WTC11 (cell line): Measurements from ENCODE around the gene CFAP300. TPM values are rescaled to one million over a fixed set of nuclear protein-coding genes. Genes with fewer than 3 reads are reported as not detected.

Experiments
- ATAC-seq: fragments of 200-7000 bp; cut with Tn5 transposase; 2 replicates; pipeline ENCODE4 v1.10.0; 2021; ENCODE audit warnings: mild to moderate bottlenecking, moderate library complexity
- CTCF ChIA-PET: fragments of 300-600 bp; sonication (Branson Sonifier 250); formaldehyde crosslinking; loops from one replicate; lab custom pipeline; 2021; ENCODE audit warnings: antibody characterized with exemption; lab: Charles Lee
- POLR2A ChIA-PET: fragments of 350-600 bp; sonication (Branson Sonifier 250); formaldehyde crosslinking; loops from one replicate; lab custom pipeline; 2021; ENCODE audit warnings: antibody characterized with exemption; lab: Charles Lee
- DNase-seq: peaks from one replicate; pipeline ENCODE4 v3.0.0; 2021; ENCODE audit warnings: low spot score
- H3K27ac Mint-ChIP-seq: 2 replicates; pipeline ENCODE4 v1.8.0; 2021; ENCODE audit warnings: mixed read lengths
- H3K27me3 Mint-ChIP-seq: 2 replicates; pipeline ENCODE4 v1.8.0; 2021; ENCODE audit warnings: low read depth, mild to moderate bottlenecking, moderate library complexity, mixed read lengths
- H3K36me3 Mint-ChIP-seq: 2 replicates; pipeline ENCODE4 v1.8.0; 2021; ENCODE audit warnings: mixed read lengths
- H3K4me1 Mint-ChIP-seq: 2 replicates; pipeline ENCODE4 v1.8.0; 2022; ENCODE audit warnings: mixed read lengths
- H3K4me3 Mint-ChIP-seq: 2 replicates; pipeline ENCODE4 v1.8.0; 2021; ENCODE audit warnings: mild to moderate bottlenecking, moderate library complexity, mixed read lengths
- H3K9me3 Mint-ChIP-seq: 2 replicates; pipeline ENCODE4 v1.8.0; 2021; ENCODE audit warnings: mixed read lengths
- CREB1 ChIP-seq: sonication (generic); formaldehyde crosslinking; IDR thresholded peaks from 2 replicates; pipeline ENCODE4 v1.8.0; 2023; ENCODE audit warnings: mild to moderate bottlenecking, missing genetic modification reagents
- FOXJ3 ChIP-seq: sonication (generic); formaldehyde crosslinking; IDR thresholded peaks from 2 replicates; pipeline ENCODE4 v1.9.0; 2021; ENCODE audit warnings: missing genetic modification reagents, mild to moderate bottlenecking, borderline replicate concordance
- HMGA2 ChIP-seq: fragments of 250-450 bp; sonication (Bioruptor Pico); IDR thresholded peaks from 2 replicates; pipeline ENCODE4 v1.4.0; 2021; ENCODE audit warnings: mild to moderate bottlenecking, moderate library complexity
- MYBL2 ChIP-seq: sonication (generic); formaldehyde crosslinking; IDR thresholded peaks from 2 replicates; pipeline ENCODE4 v1.8.1; 2023; ENCODE audit warnings: mild to moderate bottlenecking, moderate library complexity, missing genetic modification reagents
- NFYB ChIP-seq: sonication (generic); formaldehyde crosslinking; conservative IDR thresholded peaks from 2 replicates; pipeline ENCODE4 v1.8.0; 2022; ENCODE audit warnings: low read depth, missing genetic modification reagents
- NR2C2 ChIP-seq: sonication (generic); formaldehyde crosslinking; IDR thresholded peaks from 2 replicates; pipeline ENCODE4 v1.8.0; 2022; ENCODE audit warnings: mild to moderate bottlenecking, missing genetic modification reagents
- NR3C1 ChIP-seq: sonication (generic); formaldehyde crosslinking; conservative IDR thresholded peaks from 2 replicates; pipeline ENCODE4 v1.8.1; 2023; ENCODE audit warnings: low read depth, mild to moderate bottlenecking, missing genetic modification reagents
- SMAD3 ChIP-seq: sonication (generic); formaldehyde crosslinking; IDR thresholded peaks from 2 replicates; pipeline ENCODE4 v1.8.0; 2022; ENCODE audit warnings: missing genetic modification reagents, mild to moderate bottlenecking, borderline replicate concordance
- ZNF138 ChIP-seq: sonication (generic); formaldehyde crosslinking; conservative IDR thresholded peaks from 2 replicates; pipeline ENCODE4 v1.8.1; 2022; ENCODE audit warnings: mild to moderate bottlenecking, moderate library complexity, missing genetic modification reagents
- ZNF317 ChIP-seq: sonication (generic); formaldehyde crosslinking; IDR thresholded peaks from 2 replicates; pipeline ENCODE4 v1.8.1; 2023; ENCODE audit warnings: low read depth, mild to moderate bottlenecking, moderate library complexity, missing genetic modification reagents, borderline replicate concordance
- ZNF416 ChIP-seq: fragments of 250-450 bp; sonication (Bioruptor Pico); IDR thresholded peaks from 2 replicates; pipeline ENCODE4 v1.9.0; 2021; ENCODE audit warnings: mild to moderate bottlenecking, inconsistent platforms
- ZNF423 ChIP-seq: fragments of 250-450 bp; sonication (Bioruptor Pico); IDR thresholded peaks from 2 replicates; pipeline ENCODE4 v2.1.2; 2022; ENCODE audit warnings: mild to moderate bottlenecking, moderate library complexity
- total RNA-seq: library from RNA; stranded (reverse); gene quantifications from 3 replicates; pipeline ENCODE4 v1.2.3, GENCODE V29; 2021
- TF ChIP-seq, protein P1 (sequence below): sonication (generic); formaldehyde crosslinking; IDR thresholded peaks from 2 replicates; pipeline ENCODE4 v1.8.1; 2023; ENCODE audit warnings: mild to moderate bottlenecking, missing genetic modification reagents
- TF ChIP-seq, protein P2 (sequence below): sonication (generic); formaldehyde crosslinking; conservative IDR thresholded peaks from 2 replicates; pipeline ENCODE4 v1.8.1; 2023; ENCODE audit warnings: mild to moderate bottlenecking, low read depth, missing genetic modification reagents, moderate library complexity
- TF ChIP-seq, protein P3 (sequence below): fragments of 250-450 bp; sonication (Bioruptor Pico); conservative IDR thresholded peaks from 2 replicates; pipeline ENCODE4 v1.9.0; 2021; ENCODE audit warnings: mild to moderate bottlenecking
- TF ChIP-seq, protein P4 (sequence below): fragments of 200-600 bp; IDR thresholded peaks from 2 replicates; pipeline ENCODE4 v1.8.0; 2022; ENCODE audit warnings: antibody characterized with exemption
- TF ChIP-seq, protein P5 (sequence below): sonication (generic); formaldehyde crosslinking; IDR thresholded peaks from 2 replicates; pipeline ENCODE4 v1.8.0; 2022; ENCODE audit warnings: missing genetic modification reagents
- TF ChIP-seq, protein P6 (sequence below): sonication (generic); formaldehyde crosslinking; IDR thresholded peaks from 2 replicates; pipeline ENCODE4 v1.8.1; 2023; ENCODE audit warnings: mild to moderate bottlenecking, missing genetic modification reagents
- TF ChIP-seq, protein P7 (sequence below): sonication (generic); formaldehyde crosslinking; IDR thresholded peaks from 2 replicates; pipeline ENCODE4 v1.8.1; 2022; ENCODE audit warnings: mild to moderate bottlenecking, missing genetic modification reagents, moderate library complexity, borderline replicate concordance

Gene CFAP300
- total RNA-seq, 1 experiment from 2014 or later, result 1.1 TPM

DNA sequence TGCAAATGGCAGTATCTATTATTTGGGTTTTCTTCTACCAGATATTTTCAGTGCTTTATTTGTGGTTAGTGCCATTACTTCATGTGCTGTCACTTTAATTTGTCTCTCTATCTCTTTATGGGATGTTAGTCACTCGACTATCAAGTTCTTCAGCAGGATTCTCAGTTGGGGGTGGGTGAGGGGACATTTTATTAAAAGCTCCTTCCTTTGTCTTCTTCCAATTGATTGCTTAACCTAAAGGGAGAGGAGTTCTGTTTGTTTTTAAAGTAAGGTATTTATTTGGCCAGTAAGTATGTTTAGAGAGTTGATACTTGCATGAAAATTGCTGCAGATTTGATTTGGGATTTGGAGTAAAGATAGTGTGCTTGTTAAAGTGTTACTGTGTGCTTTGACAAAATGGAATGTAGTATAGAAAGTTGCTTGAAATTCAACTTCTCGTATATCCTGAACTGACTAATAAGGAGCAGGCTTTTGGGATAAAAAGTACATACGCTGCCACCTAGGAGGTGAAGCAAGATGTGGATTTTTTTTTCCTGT is 73.3 kb downstream of the CFAP300 start:
- ATAC-seq, result no peak
- POLR2A ChIA-PET, result no interaction called here
- H3K4me1 Mint-ChIP-seq, result peaks cover 79% of the 10 kb centered on the region
- peaks cover 15% of the 10 kb centered on the region for H3K9me3 Mint-ChIP-seq
- no peak for DNase-seq
- CTCF ChIA-PET, result interaction anchor here (1.2 to 1.3 kb wide), 2 partner anchors 24 to 148 kb away, joined by 5 to 7 read pairs; no protein-coding TSS in a partner anchor
- TF ChIP-seq, protein P1, sequence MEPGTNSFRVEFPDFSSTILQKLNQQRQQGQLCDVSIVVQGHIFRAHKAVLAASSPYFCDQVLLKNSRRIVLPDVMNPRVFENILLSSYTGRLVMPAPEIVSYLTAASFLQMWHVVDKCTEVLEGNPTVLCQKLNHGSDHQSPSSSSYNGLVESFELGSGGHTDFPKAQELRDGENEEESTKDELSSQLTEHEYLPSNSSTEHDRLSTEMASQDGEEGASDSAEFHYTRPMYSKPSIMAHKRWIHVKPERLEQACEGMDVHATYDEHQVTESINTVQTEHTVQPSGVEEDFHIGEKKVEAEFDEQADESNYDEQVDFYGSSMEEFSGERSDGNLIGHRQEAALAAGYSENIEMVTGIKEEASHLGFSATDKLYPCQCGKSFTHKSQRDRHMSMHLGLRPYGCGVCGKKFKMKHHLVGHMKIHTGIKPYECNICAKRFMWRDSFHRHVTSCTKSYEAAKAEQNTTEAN, result no peak
- TF ChIP-seq, protein P2, sequence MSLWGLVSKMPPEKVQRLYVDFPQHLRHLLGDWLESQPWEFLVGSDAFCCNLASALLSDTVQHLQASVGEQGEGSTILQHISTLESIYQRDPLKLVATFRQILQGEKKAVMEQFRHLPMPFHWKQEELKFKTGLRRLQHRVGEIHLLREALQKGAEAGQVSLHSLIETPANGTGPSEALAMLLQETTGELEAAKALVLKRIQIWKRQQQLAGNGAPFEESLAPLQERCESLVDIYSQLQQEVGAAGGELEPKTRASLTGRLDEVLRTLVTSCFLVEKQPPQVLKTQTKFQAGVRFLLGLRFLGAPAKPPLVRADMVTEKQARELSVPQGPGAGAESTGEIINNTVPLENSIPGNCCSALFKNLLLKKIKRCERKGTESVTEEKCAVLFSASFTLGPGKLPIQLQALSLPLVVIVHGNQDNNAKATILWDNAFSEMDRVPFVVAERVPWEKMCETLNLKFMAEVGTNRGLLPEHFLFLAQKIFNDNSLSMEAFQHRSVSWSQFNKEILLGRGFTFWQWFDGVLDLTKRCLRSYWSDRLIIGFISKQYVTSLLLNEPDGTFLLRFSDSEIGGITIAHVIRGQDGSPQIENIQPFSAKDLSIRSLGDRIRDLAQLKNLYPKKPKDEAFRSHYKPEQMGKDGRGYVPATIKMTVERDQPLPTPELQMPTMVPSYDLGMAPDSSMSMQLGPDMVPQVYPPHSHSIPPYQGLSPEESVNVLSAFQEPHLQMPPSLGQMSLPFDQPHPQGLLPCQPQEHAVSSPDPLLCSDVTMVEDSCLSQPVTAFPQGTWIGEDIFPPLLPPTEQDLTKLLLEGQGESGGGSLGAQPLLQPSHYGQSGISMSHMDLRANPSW (CRISPR knock-in tag), result no peak
- TF ChIP-seq ZNF416 (CRISPR knock-in tag), result no peak
- no peak for TF ChIP-seq NFYB (CRISPR knock-in tag)
- no peak for TF ChIP-seq SMAD3
- no peak for TF ChIP-seq ZNF138 (CRISPR knock-in tag)
- H3K36me3 Mint-ChIP-seq, result peaks cover 38% of the 10 kb centered on the region
- H3K27me3 Mint-ChIP-seq, result no peaks in the 10 kb centered on the region
- H3K27ac Mint-ChIP-seq, result peak overlapping the region; percentile 4
- peak overlapping the region; percentile 5 for H3K4me3 Mint-ChIP-seq

DNA sequence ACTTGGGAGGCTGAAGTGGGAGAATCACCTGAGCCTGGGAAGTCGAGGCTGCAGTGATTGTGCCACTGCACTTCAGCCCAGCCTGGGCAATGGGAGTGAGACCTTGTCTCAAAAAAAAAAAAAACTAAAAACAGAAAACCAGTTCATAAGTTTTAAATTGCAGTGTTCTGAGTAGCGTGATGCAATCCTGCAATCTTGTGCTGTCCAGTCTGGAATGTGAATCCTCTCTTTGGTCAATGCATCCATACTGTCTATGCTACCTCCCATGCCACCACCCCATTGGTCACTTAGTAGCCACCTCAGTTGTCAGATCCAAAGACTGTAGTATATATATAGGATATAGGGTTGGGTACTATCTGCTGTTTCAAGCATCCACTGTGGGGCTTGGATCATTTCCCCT is 74.1 kb downstream of the CFAP300 start:
- H3K4me1 Mint-ChIP-seq, result peaks cover 71% of the 10 kb centered on the region
- TF ChIP-seq ZNF317, result no peak
- TF ChIP-seq NR3C1 (CRISPR knock-in tag), result no peak
- TF ChIP-seq NR2C2, result no peak
- TF ChIP-seq, protein P3, sequence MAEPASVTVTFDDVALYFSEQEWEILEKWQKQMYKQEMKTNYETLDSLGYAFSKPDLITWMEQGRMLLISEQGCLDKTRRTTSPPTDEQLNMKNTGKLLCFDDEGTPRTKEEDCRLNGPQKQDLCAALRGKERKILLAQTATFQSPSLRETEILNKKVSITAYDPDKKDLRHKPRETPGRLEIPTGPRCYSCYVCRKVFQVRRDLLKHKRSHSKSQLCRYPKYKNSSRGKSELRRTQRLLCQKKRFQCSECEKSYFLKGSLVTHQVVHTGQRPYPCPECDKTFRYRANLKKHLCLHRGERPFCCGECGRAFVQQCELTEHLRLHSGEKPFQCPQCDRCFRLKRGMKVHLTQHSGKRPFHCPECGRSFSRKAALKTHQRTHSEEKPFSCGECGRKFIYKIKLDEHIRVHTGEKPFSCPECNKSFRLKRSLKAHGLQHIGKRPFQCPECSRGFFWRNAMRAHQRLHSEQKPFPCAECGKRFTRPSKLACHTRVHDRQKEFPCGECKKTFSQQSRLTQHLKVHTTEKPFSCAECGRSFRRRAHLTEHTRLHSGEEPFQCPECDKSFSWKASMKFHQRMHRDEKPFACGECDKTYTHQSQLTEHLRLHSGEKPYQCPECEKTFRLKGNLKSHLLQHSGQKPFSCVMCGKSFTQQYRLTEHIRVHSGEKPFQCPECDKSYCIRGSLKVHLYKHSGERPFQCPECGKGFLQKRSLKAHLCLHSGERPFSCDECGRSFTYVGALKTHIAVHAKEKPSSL (CRISPR knock-in tag), result no peak
- no peak for TF ChIP-seq HMGA2 (CRISPR knock-in tag)
- TF ChIP-seq, protein P4, sequence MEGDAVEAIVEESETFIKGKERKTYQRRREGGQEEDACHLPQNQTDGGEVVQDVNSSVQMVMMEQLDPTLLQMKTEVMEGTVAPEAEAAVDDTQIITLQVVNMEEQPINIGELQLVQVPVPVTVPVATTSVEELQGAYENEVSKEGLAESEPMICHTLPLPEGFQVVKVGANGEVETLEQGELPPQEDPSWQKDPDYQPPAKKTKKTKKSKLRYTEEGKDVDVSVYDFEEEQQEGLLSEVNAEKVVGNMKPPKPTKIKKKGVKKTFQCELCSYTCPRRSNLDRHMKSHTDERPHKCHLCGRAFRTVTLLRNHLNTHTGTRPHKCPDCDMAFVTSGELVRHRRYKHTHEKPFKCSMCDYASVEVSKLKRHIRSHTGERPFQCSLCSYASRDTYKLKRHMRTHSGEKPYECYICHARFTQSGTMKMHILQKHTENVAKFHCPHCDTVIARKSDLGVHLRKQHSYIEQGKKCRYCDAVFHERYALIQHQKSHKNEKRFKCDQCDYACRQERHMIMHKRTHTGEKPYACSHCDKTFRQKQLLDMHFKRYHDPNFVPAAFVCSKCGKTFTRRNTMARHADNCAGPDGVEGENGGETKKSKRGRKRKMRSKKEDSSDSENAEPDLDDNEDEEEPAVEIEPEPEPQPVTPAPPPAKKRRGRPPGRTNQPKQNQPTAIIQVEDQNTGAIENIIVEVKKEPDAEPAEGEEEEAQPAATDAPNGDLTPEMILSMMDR, result no peak
- no peak for TF ChIP-seq MYBL2 (CRISPR knock-in tag)
- TF ChIP-seq NFYB (CRISPR knock-in tag), result no peak
- TF ChIP-seq FOXJ3 (CRISPR knock-in tag), result no peak
- TF ChIP-seq CREB1 (CRISPR knock-in tag), result no peak
- TF ChIP-seq, protein P5, sequence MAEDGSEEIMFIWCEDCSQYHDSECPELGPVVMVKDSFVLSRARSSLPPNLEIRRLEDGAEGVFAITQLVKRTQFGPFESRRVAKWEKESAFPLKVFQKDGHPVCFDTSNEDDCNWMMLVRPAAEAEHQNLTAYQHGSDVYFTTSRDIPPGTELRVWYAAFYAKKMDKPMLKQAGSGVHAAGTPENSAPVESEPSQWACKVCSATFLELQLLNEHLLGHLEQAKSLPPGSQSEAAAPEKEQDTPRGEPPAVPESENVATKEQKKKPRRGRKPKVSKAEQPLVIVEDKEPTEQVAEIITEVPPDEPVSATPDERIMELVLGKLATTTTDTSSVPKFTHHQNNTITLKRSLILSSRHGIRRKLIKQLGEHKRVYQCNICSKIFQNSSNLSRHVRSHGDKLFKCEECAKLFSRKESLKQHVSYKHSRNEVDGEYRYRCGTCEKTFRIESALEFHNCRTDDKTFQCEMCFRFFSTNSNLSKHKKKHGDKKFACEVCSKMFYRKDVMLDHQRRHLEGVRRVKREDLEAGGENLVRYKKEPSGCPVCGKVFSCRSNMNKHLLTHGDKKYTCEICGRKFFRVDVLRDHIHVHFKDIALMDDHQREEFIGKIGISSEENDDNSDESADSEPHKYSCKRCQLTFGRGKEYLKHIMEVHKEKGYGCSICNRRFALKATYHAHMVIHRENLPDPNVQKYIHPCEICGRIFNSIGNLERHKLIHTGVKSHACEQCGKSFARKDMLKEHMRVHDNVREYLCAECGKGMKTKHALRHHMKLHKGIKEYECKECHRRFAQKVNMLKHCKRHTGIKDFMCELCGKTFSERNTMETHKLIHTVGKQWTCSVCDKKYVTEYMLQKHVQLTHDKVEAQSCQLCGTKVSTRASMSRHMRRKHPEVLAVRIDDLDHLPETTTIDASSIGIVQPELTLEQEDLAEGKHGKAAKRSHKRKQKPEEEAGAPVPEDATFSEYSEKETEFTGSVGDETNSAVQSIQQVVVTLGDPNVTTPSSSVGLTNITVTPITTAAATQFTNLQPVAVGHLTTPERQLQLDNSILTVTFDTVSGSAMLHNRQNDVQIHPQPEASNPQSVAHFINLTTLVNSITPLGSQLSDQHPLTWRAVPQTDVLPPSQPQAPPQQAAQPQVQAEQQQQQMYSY (CRISPR knock-in tag), result no peak
- TF ChIP-seq, protein P6, sequence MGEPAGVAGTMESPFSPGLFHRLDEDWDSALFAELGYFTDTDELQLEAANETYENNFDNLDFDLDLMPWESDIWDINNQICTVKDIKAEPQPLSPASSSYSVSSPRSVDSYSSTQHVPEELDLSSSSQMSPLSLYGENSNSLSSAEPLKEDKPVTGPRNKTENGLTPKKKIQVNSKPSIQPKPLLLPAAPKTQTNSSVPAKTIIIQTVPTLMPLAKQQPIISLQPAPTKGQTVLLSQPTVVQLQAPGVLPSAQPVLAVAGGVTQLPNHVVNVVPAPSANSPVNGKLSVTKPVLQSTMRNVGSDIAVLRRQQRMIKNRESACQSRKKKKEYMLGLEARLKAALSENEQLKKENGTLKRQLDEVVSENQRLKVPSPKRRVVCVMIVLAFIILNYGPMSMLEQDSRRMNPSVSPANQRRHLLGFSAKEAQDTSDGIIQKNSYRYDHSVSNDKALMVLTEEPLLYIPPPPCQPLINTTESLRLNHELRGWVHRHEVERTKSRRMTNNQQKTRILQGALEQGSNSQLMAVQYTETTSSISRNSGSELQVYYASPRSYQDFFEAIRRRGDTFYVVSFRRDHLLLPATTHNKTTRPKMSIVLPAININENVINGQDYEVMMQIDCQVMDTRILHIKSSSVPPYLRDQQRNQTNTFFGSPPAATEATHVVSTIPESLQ, result no peak
- TF ChIP-seq ZNF423 (CRISPR knock-in tag), result no peak
- TF ChIP-seq, protein P7, sequence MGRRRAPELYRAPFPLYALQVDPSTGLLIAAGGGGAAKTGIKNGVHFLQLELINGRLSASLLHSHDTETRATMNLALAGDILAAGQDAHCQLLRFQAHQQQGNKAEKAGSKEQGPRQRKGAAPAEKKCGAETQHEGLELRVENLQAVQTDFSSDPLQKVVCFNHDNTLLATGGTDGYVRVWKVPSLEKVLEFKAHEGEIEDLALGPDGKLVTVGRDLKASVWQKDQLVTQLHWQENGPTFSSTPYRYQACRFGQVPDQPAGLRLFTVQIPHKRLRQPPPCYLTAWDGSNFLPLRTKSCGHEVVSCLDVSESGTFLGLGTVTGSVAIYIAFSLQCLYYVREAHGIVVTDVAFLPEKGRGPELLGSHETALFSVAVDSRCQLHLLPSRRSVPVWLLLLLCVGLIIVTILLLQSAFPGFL (CRISPR knock-in tag), result no peak

More for the DNA sequence above, 74.1 kb downstream of the CFAP300 start:
- Mint-ChIP-seq H3K4me3 (no peak overlapping the region), H3K27ac (no peak overlapping the region; the same call in 1 of the 2 replicates), H3K36me3 (peaks cover 46% of the 10 kb centered on the region), H3K27me3 (no peaks in the 10 kb centered on the region), H3K9me3 (peaks cover 23% of the 10 kb centered on the region)
- POLR2A ChIA-PET, result no interaction called here
- ATAC-seq (no peak), DNase-seq (no peak)
- CTCF ChIA-PET, result no interaction called here
